IMR-90 (cell line): ENCODE results near the gene ETV6. TPM values are rescaled to one million over a fixed set of nuclear protein-coding genes. Genes with fewer than 3 reads are reported as not detected.

Source experiments
- ATAC-seq: fragments of 200-7000 bp; cut with Tn5 transposase; 2 replicates; pipeline ENCODE4 v1.9.1; 2020; ENCODE audit warnings: low read depth, mild to moderate bottlenecking, moderate library complexity
- BruUV-seq: library from RNA; stranded (reverse); fragments of 400-500 nt; replicated peaks from 2 replicates; lab custom pipeline; 2021; lab: Mats Ljungman, UMichigan
- CTCF ChIA-PET: fragments of 300-600 bp; formaldehyde crosslinking; extraction: SDS; loops from one replicate; lab custom pipeline; 2021; ENCODE audit warnings: antibody characterized with exemption; lab: Yijun Ruan, JAX
- POLR2A ChIA-PET: fragments of 300-600 bp; sonication (Branson Sonifier 250); formaldehyde crosslinking; loops from one replicate; lab custom pipeline; 2022; ENCODE audit warnings: antibody characterized with exemption; ENCODE audit not compliant: unreplicated experiment; lab: Charles Lee
- DNase-seq: peaks from one replicate; pipeline ENCODE4 v3.0.0; 2013
- H2AFZ ChIP-seq: replicated peaks from 2 replicates; pipeline ENCODE3; 2013; ENCODE audit warnings: low read length, mild to moderate bottlenecking; ENCODE audit not compliant: poor library complexity
- H2AK5ac ChIP-seq: 2 replicates; pipeline ENCODE4 v1.6.1; 2013; ENCODE audit warnings: low read depth, low read length, inconsistent platforms
- H2AK9ac ChIP-seq: replicated peaks from 2 replicates; pipeline ENCODE3; 2013; ENCODE audit warnings: mild to moderate bottlenecking, low read depth, low read length, moderate library complexity; ENCODE audit not compliant: poor library complexity
- H2BK120ac ChIP-seq: 2 replicates; pipeline ENCODE4 v1.6.1; 2013; ENCODE audit warnings: low read depth, low read length, inconsistent platforms
- H2BK15ac ChIP-seq: 3 replicates; pipeline ENCODE4 v1.6.1; 2013; ENCODE audit warnings: low read depth, low read length, inconsistent platforms
- H2BK20ac ChIP-seq: 2 replicates; pipeline ENCODE4 v1.6.1; 2013; ENCODE audit warnings: low read depth, mild to moderate bottlenecking, inconsistent platforms, low read length, moderate library complexity
- H2BK5ac ChIP-seq: 2 replicates; pipeline ENCODE4 v1.6.1; 2013; ENCODE audit warnings: mild to moderate bottlenecking, low read depth, low read length, inconsistent platforms; ENCODE audit not compliant: poor library complexity, severe bottlenecking
- H3K14ac ChIP-seq: replicated peaks from 2 replicates; pipeline ENCODE4 v1.6.1; 2013; ENCODE audit warnings: low read depth, low read length, inconsistent platforms
- H3K18ac ChIP-seq: 2 replicates; pipeline ENCODE4 v1.6.1; 2013; ENCODE audit warnings: low read depth, low read length, control low read depth
- H3K23ac ChIP-seq: 2 replicates; pipeline ENCODE4 v1.6.1; 2013; ENCODE audit warnings: low read depth, low read length, inconsistent platforms
- H3K27ac ChIP-seq: 2 replicates; pipeline ENCODE4 v1.5.1; 2013; ENCODE audit warnings: mild to moderate bottlenecking, control low read depth, low read length; ENCODE audit not compliant: insufficient read depth
- H3K27me3 ChIP-seq: 2 replicates; pipeline ENCODE4 v1.6.1; 2013; ENCODE audit warnings: low read length; ENCODE audit not compliant: control insufficient read depth, insufficient read depth
- H3K36me3 ChIP-seq: 2 replicates; pipeline ENCODE4 v1.6.1; 2013; ENCODE audit warnings: low read length, mixed read lengths; ENCODE audit not compliant: control insufficient read depth, insufficient read depth
- H3K4ac ChIP-seq: 2 replicates; pipeline ENCODE4 v1.6.1; 2013; ENCODE audit warnings: low read depth, low read length, inconsistent platforms
- H3K4me1 ChIP-seq: 2 replicates; pipeline ENCODE4 v1.6.1; 2013; ENCODE audit warnings: low read length, mixed read lengths; ENCODE audit not compliant: control insufficient read depth, insufficient read depth
- H3K4me2 ChIP-seq: 2 replicates; pipeline ENCODE4 v1.6.1; 2013; ENCODE audit warnings: low read depth, mild to moderate bottlenecking, control low read depth, low read length, moderate library complexity
- H3K4me3 ChIP-seq: 2 replicates; pipeline ENCODE4 v1.5.1; 2013; ENCODE audit warnings: low read depth, mild to moderate bottlenecking, control low read depth, low read length, moderate library complexity; ENCODE audit not compliant: insufficient read depth
- H3K56ac ChIP-seq: 2 replicates; pipeline ENCODE4 v1.6.1; 2013; ENCODE audit warnings: low read length, inconsistent platforms; ENCODE audit not compliant: insufficient read depth; ENCODE audit errors: extremely low read depth
- H3K79me1 ChIP-seq, 2 experiments: 2 replicates each; pipeline ENCODE4 v1.6.1; 2013; ENCODE audit warnings: low read length in 2 of 2, inconsistent platforms in 1 of 2, low read depth in 1 of 2
- H3K9ac ChIP-seq: 2 replicates; pipeline ENCODE4 v1.6.1; 2013; ENCODE audit warnings: low read depth, low read length, control low read depth
- H3K9me1 ChIP-seq: 2 replicates; pipeline ENCODE4 v1.6.1; 2013; ENCODE audit warnings: low read length, inconsistent platforms; ENCODE audit not compliant: insufficient read depth
- H3K9me3 ChIP-seq: 2 replicates; pipeline ENCODE4 v1.6.1; 2013; ENCODE audit warnings: low read length; ENCODE audit not compliant: control insufficient read depth, insufficient read depth
- H4K20me1 ChIP-seq: 2 replicates; pipeline ENCODE4 v1.6.1; 2013; ENCODE audit warnings: low read length, inconsistent platforms; ENCODE audit not compliant: insufficient read depth
- H4K5ac ChIP-seq: 2 replicates; pipeline ENCODE4 v1.6.1; 2013; ENCODE audit warnings: mild to moderate bottlenecking, low read depth, low read length, control low read depth
- H4K8ac ChIP-seq, 2 experiments: 2 replicates each; pipeline ENCODE4 v1.6.1; 2013; ENCODE audit warnings: low read depth in 2 of 2, low read length in 2 of 2, control low read depth in 1 of 2, inconsistent platforms in 1 of 2
- H4K91ac ChIP-seq: 2 replicates; pipeline ENCODE4 v1.6.1; 2013; ENCODE audit warnings: low read depth, low read length, inconsistent platforms; ENCODE audit not compliant: insufficient read depth
- BHLHE40 ChIP-seq: fragments of 150-350 bp; IDR thresholded peaks from 2 replicates; pipeline ENCODE4 v1.6.1; 2016; ENCODE audit warnings: mild to moderate bottlenecking, low read depth, low read length
- CEBPB ChIP-seq: IDR thresholded peaks from 2 replicates; pipeline ENCODE4 v1.6.1; 2012; ENCODE audit warnings: low read depth, low read length, improper control_type of control experiment
- CHD1 ChIP-seq: IDR thresholded peaks from 2 replicates; pipeline ENCODE4 v1.6.1; 2012; ENCODE audit warnings: low read depth, low read length, improper control_type of control experiment
- FOS ChIP-seq: fragments of 150-350 bp; IDR thresholded peaks from 2 replicates; pipeline ENCODE4 v1.6.1; 2016; ENCODE audit warnings: low read depth, low read length
- MAFK ChIP-seq: IDR thresholded peaks from 2 replicates; pipeline ENCODE4 v1.6.1; 2012; ENCODE audit warnings: low read depth, low read length, improper control_type of control experiment
- MAZ ChIP-seq: IDR thresholded peaks from 2 replicates; pipeline ENCODE4 v1.6.1; 2012; ENCODE audit warnings: low read depth, mild to moderate bottlenecking, low read length, improper control_type of control experiment, moderate library complexity, borderline replicate concordance
- MXI1 ChIP-seq: IDR thresholded peaks from 2 replicates; pipeline ENCODE4 v1.6.1; 2012; ENCODE audit warnings: low read depth, mild to moderate bottlenecking, low read length, moderate library complexity, borderline replicate concordance
- NFE2L2 ChIP-seq: fragments of 150-350 bp; IDR thresholded peaks from 2 replicates; pipeline ENCODE4 v1.6.1; 2016; ENCODE audit warnings: low read depth, mild to moderate bottlenecking, low read length
- POLR2A ChIP-seq: IDR thresholded peaks from 2 replicates; pipeline ENCODE4 v1.6.1; 2012; ENCODE audit warnings: mild to moderate bottlenecking, low read depth, low read length
- RAD21 ChIP-seq: IDR thresholded peaks from 2 replicates; pipeline ENCODE4 v1.6.1; 2012; ENCODE audit warnings: low read length, improper control_type of control experiment
- RCOR1 ChIP-seq: IDR thresholded peaks from 2 replicates; pipeline ENCODE4 v1.6.1; 2012; ENCODE audit warnings: mild to moderate bottlenecking, low read length, improper control_type of control experiment; ENCODE audit not compliant: insufficient replicate concordance
- RFX5 ChIP-seq: IDR thresholded peaks from 2 replicates; pipeline ENCODE4 v1.8.0; 2012; ENCODE audit warnings: low read depth, mild to moderate bottlenecking, low read length, moderate library complexity
- SMC3 ChIP-seq: fragments of 150-350 bp; IDR thresholded peaks from 2 replicates; pipeline ENCODE4 v1.6.1; 2016; ENCODE audit warnings: low read depth, mild to moderate bottlenecking, antibody characterized with exemption, low read length, moderate library complexity
- WGBS, 2 experiments: methylation state at CpG; one replicate each; pipeline versions ENCODE4 v1.1.5 to v1.1.7; 2013; ENCODE audit warnings: missing lambda C conversion rate in 2 of 2; ENCODE audit not compliant: insufficient read length in 1 of 2; ENCODE audit errors: extremely low coverage in 2 of 2; 5-methylcytosine and 5-hydroxymethylcytosine counted together
- dilution Hi-C: fragments of 300-500 bp; cut with HindIII; formaldehyde crosslinking; loops from one replicate; pipeline ENCODE4 v1.14.3; 2018; ENCODE audit warnings: low sequenced_read_pairs; ENCODE audit not compliant: unreplicated experiment
- in situ Hi-C: fragments of 300-500 bp; cut with MboI; formaldehyde crosslinking; loops from 3 replicates; pipeline ENCODE4 v1.14.3; 2019; ENCODE audit warnings: low sequenced_read_pairs, inconsistent platforms, mixed read lengths
- intact Hi-C: fragments of 100-400 bp; cut with micrococcal nuclease; formaldehyde crosslinking; loops from 2 replicates; pipeline ENCODE4 v1.10.0; 2022
- polyA plus RNA-seq, 3 experiments: library from polyadenylated mRNA; depleted of rRNA; stranded (reverse); fragments of >200 nt; gene quantifications; 2 replicates each; pipeline ENCODE4 v1.2.3, GENCODE V29; 2012; ENCODE audit warnings: low replicate concordance in 1 of 3
- total RNA-seq: library from RNA; depleted of rRNA; stranded (reverse); fragments of >200 nt; gene quantifications from 2 replicates; pipeline ENCODE4 v1.2.3, GENCODE V29; 2012
- TF ChIP-seq, protein P1 (sequence below): fragments of 150-350 bp; IDR thresholded peaks from 2 replicates; pipeline ENCODE4 v1.6.1; 2017; ENCODE audit warnings: mild to moderate bottlenecking, antibody characterized with exemption, low read length, low read depth
- TF ChIP-seq, protein P2 (sequence below): fragments of 150-350 bp; IDR thresholded peaks from 2 replicates; pipeline ENCODE4 v1.6.1; 2016; ENCODE audit warnings: low read depth, mild to moderate bottlenecking, low read length, moderate library complexity, borderline replicate concordance
- TF ChIP-seq, protein P3 (sequence below): conservative IDR thresholded peaks from 2 replicates; pipeline ENCODE4 v1.5.1; 2012; ENCODE audit warnings: mild to moderate bottlenecking, low read depth, low read length, improper control_type of control experiment

ETV6 gene
- total and polyA plus RNA-seq, 2 of the 4 experiments (the other 2 are of a cell fraction), result 8.4 to 9.9 TPM

DNA sequence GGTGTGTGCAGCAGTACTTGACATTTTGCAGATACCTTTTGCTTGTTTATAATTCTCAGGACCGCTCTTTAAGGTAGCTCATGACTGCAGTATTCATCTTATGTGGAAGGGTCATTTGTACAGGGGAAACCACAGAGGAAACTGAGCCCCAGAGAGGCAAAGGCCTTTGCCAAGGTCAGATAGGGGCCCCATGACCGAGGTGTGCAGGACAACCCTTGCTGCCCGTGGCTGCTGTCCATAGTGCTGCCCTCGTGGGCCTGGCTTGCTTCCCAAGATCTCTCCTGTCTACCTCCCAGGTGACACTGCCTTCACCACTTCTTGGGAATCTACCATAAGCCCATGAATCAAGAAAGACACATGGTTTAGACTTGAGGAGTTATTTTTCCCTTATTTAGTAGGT is 222.6 kb downstream of the ETV6 start:
- Histone ChIP-seq H2AK9ac (no peak overlapping the region), H2BK5ac (no peak overlapping the region), H3K56ac (no peak overlapping the region), H4K5ac (no peak overlapping the region), H3K14ac (no peak overlapping the region), H2AK5ac (no peak overlapping the region), H2BK15ac (no peak overlapping the region), H2BK20ac (no peak overlapping the region), H2BK120ac (no peak overlapping the region), H3K27ac (no peak overlapping the region), H3K18ac (no peak overlapping the region), H3K36me3 (peaks cover 29% of the 10 kb centered on the region), H4K8ac (no peak overlapping the region), H3K4ac (no peak overlapping the region), H3K9me3 (no peaks in the 10 kb centered on the region), H3K4me3 (no peak overlapping the region), H3K23ac (no peak overlapping the region), H4K91ac (no peak overlapping the region), H3K4me1 (no peaks in the 10 kb centered on the region; the same call in 1 of the 2 replicates), H3K4me2 (no peak overlapping the region), H3K9ac (no peak overlapping the region), H3K9me1 (peaks cover 7% of the 10 kb centered on the region), H3K79me1 (peaks cover 14 to 46% of the 10 kb centered on the region in 2 experiments), H4K20me1 (no peaks in the 10 kb centered on the region), H3K27me3 (no peaks in the 10 kb centered on the region), H2AFZ (no peak overlapping the region)
- DNase-seq (no peak), ATAC-seq (no peak)
- CTCF ChIA-PET, result interaction anchor here (1.3 kb wide), 1 partner anchor 18 kb away, joined by 3 read pairs; no protein-coding TSS in a partner anchor
- BruUV-seq, result no TSS peak
- 100% methylated on average over 1 of the region's 4 CpGs; no CpG with 5 or more reads in 1 of the 2 experiments for WGBS, 2 experiments
- dilution Hi-C loops (no loop called here), in situ Hi-C loops (no loop called here), intact Hi-C loops (no loop called here)
- POLR2A ChIA-PET, result no interaction called here
- no peak for TF ChIP-seq POLR2A
- TF ChIP-seq RAD21, result no peak
- no peak for TF ChIP-seq BHLHE40
- TF ChIP-seq, protein P1, sequence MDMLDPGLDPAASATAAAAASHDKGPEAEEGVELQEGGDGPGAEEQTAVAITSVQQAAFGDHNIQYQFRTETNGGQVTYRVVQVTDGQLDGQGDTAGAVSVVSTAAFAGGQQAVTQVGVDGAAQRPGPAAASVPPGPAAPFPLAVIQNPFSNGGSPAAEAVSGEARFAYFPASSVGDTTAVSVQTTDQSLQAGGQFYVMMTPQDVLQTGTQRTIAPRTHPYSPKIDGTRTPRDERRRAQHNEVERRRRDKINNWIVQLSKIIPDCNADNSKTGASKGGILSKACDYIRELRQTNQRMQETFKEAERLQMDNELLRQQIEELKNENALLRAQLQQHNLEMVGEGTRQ, result no peak
- TF ChIP-seq CEBPB, result no peak
- TF ChIP-seq MXI1, result no peak
- TF ChIP-seq, protein P2, sequence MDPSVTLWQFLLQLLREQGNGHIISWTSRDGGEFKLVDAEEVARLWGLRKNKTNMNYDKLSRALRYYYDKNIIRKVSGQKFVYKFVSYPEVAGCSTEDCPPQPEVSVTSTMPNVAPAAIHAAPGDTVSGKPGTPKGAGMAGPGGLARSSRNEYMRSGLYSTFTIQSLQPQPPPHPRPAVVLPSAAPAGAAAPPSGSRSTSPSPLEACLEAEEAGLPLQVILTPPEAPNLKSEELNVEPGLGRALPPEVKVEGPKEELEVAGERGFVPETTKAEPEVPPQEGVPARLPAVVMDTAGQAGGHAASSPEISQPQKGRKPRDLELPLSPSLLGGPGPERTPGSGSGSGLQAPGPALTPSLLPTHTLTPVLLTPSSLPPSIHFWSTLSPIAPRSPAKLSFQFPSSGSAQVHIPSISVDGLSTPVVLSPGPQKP, result no peak
- TF ChIP-seq, protein P3, sequence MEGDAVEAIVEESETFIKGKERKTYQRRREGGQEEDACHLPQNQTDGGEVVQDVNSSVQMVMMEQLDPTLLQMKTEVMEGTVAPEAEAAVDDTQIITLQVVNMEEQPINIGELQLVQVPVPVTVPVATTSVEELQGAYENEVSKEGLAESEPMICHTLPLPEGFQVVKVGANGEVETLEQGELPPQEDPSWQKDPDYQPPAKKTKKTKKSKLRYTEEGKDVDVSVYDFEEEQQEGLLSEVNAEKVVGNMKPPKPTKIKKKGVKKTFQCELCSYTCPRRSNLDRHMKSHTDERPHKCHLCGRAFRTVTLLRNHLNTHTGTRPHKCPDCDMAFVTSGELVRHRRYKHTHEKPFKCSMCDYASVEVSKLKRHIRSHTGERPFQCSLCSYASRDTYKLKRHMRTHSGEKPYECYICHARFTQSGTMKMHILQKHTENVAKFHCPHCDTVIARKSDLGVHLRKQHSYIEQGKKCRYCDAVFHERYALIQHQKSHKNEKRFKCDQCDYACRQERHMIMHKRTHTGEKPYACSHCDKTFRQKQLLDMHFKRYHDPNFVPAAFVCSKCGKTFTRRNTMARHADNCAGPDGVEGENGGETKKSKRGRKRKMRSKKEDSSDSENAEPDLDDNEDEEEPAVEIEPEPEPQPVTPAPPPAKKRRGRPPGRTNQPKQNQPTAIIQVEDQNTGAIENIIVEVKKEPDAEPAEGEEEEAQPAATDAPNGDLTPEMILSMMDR, result no peak
- no peak for TF ChIP-seq FOS
- no peak for TF ChIP-seq RCOR1
- no peak for TF ChIP-seq NFE2L2
- no peak for TF ChIP-seq SMC3
- no peak for TF ChIP-seq MAZ
- no peak for TF ChIP-seq RFX5
- no peak for TF ChIP-seq CHD1
- no peak for TF ChIP-seq MAFK
